Measurements from ENCODE around the gene CDKAL1.

DNA sequence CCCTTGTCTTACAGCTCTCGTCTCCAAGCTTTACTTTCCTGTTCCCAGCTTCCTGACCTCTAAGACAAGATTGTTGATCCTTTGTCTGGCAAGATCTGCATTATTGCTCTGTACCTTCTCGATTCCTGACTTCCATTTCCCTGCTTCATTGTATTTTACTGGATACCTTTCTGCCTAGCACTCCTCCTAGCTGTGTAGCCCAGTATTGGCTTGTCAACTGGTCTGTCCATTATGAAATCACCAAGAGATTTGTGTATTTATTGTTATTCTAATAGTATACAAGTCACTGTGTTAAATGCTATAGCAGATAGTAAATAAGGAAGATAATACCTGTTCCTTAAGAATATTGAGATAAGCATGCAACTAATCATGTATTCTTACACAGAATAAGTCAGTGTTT, 305.4 kb downstream of the CDKAL1 start:
- no peak for TF ChIP-seq ZBTB7A (IDR thresholded peaks at IDR 0.05; ENCODE audit: low read depth)
- no peak for TF ChIP-seq EP300 (IDR thresholded peaks at IDR 0.05; ENCODE audit: borderline replicate concordance)
- TF ChIP-seq CEBPB (IDR thresholded peaks at IDR 0.05) = no peak
